ENCODE results near the gene PANK2. TPM values are rescaled to one million over a fixed set of nuclear protein-coding genes. Genes with fewer than 3 reads are reported as not detected.
"Not testable (repeated sequence)": the region's sequence is repeated elsewhere in the genome, so short reads cannot be mapped to it uniquely, and the experiment has no call there.

The PANK2 gene
- total RNA-seq, 1 experiment from 2014 or later = 62.7 TPM

- no peak for TF ChIP-seq RELA (CRISPR knock-in tag; IDR thresholded peaks at IDR 0.05; ENCODE audit: borderline replicate concordance)
- TF ChIP-seq JAZF1 (CRISPR knock-in tag; IDR thresholded peaks at IDR 0.05) = no peak
- TF ChIP-seq HMGA2 (CRISPR knock-in tag; IDR thresholded peaks at IDR 0.05) = no peak
- TF ChIP-seq ARID4B (CRISPR knock-in tag; IDR thresholded peaks at IDR 0.05; ENCODE audit: borderline replicate concordance) = no peak
- no peak for TF ChIP-seq FOXP4 (CRISPR knock-in tag; IDR thresholded peaks at IDR 0.05)
- TF ChIP-seq ATF6 (CRISPR knock-in tag; IDR thresholded peaks at IDR 0.05) = no peak
- no peak for TF ChIP-seq STAT6 (CRISPR knock-in tag; conservative IDR thresholded peaks at IDR 0.05; ENCODE audit: low read depth)
- TF ChIP-seq ZNF512 (CRISPR knock-in tag; IDR thresholded peaks at IDR 0.05; ENCODE audit: borderline replicate concordance) = no peak
- no peak for TF ChIP-seq SP1 (CRISPR knock-in tag; conservative IDR thresholded peaks at IDR 0.05)
- no peak for TF ChIP-seq CDX4 (CRISPR knock-in tag; IDR thresholded peaks at IDR 0.05; ENCODE audit: borderline replicate concordance)
Measured at GRCh38 chr20:3896853-3897583, 7.8 kb downstream of the PANK2 start (continued).

- H3K27ac Mint-ChIP-seq; H3K9me3 Mint-ChIP-seq; ATAC-seq; H3K27me3 Mint-ChIP-seq (ENCODE audit: low read depth); DNase-seq (ENCODE audit: low spot score); H3K4me3 Mint-ChIP-seq: not testable (repeated sequence)
- CTCF ChIA-PET = interaction anchor here (0.5 kb wide), 1 partner anchor 126 kb away, joined by 7 read pairs; no protein-coding TSS in a partner anchor
- peaks cover 18% of the 10 kb centered on the region for H3K36me3 Mint-ChIP-seq
- POLR2A ChIA-PET = interaction anchor here (1.3 kb wide), 1 partner anchor 44 kb away, joined by 3 read pairs; no protein-coding TSS in a partner anchor
- peaks cover 62% of the 10 kb centered on the region for H3K4me1 Mint-ChIP-seq
Measured at GRCh38 chr20:3898181-3898580, 9.0 kb downstream of the PANK2 start.
